ENCODE data around the gene MYO1G.

The MYO1G gene

GRCh38 chr7:44980393-44981034, 1.7 kb upstream of the MYO1G start:
- no peak for DNase-seq (ENCODE audit: low spot score)

- peak; percentile 40 for DNase-seq (ENCODE audit: low spot score)
Measured at GRCh38 chr7:44979481-44980392, 922 bp upstream of the MYO1G start.

- DNase-seq (ENCODE audit: low spot score): no peak
Measured at GRCh38 chr7:44977959-44978335, 868 bp downstream of the MYO1G start.

- no peak for DNase-seq (ENCODE audit: low spot score)
Measured at GRCh38 chr7:44977304-44977958, 1.4 kb downstream of the MYO1G start.

- no peak for DNase-seq (ENCODE audit: low spot score)
Measured at GRCh38 chr7:44976746-44977196, 2.0 kb downstream of the MYO1G start.

GRCh38 chr7:44976040-44976745, 2.6 kb downstream of the MYO1G start:
- DNase-seq (ENCODE audit: low spot score): no peak

GRCh38 chr7:44975331-44976039, 3.3 kb downstream of the MYO1G start:
- DNase-seq (ENCODE audit: low spot score): no peak

GRCh38 chr7:44974549-44974948, 4.3 kb downstream of the MYO1G start:
- no peak for DNase-seq (ENCODE audit: low spot score)

GRCh38 chr7:44973610-44974401, 5.0 kb downstream of the MYO1G start:
- peak; percentile 53 for DNase-seq (ENCODE audit: low spot score)

- DNase-seq (ENCODE audit: low spot score): no peak
Measured at GRCh38 chr7:44972562-44972961, 6.3 kb downstream of the MYO1G start.

GRCh38 chr7:44971902-44972441, 6.8 kb downstream of the MYO1G start:
- DNase-seq (ENCODE audit: low spot score): no peak

GRCh38 chr7:44971188-44971901, 7.5 kb downstream of the MYO1G start:
- DNase-seq (ENCODE audit: low spot score): no peak

- no peak for DNase-seq (ENCODE audit: low spot score)
Measured at GRCh38 chr7:44970523-44971051, 8.2 kb downstream of the MYO1G start.

GRCh38 chr7:44969701-44970522, 8.9 kb downstream of the MYO1G start:
- DNase-seq (ENCODE audit: low spot score): no peak

- DNase-seq (ENCODE audit: low spot score): no peak
Measured at GRCh38 chr7:44969049-44969700, 9.6 kb downstream of the MYO1G start.

GRCh38 chr7:44967571-44968446, 11.0 kb downstream of the MYO1G start:
- DNase-seq (ENCODE audit: low spot score): no peak

Measured in GM03348 (cell line).